ENCODE results near the gene SSBP4.

SSBP4 gene

GRCh38 chr19:18388100-18388959 lies 30.9 kb upstream of the SSBP4 start:
- CTCF ChIA-PET: interaction anchor here (0.6 to 2.5 kb wide), 21 partner anchors 12 to 1206 kb away, joined by 3 to 20 read pairs (median 4); partner anchors contain the start of gene SSBP4
- TF ChIP-seq CTCF (conservative IDR thresholded peaks at IDR 0.05; ENCODE audit: low read depth): peak; percentile 100
- peak overlapping the region; percentile 51 for H3K27ac ChIP-seq
- peak; percentile 74 for DNase-seq (ENCODE audit: low spot score)
- POLR2A ChIA-PET (ENCODE audit: low non-redundant PET): interaction anchor here (0.6 to 0.7 kb wide), 2 partner anchors 18 to 45 kb away, joined by 3 to 4 read pairs; no protein-coding TSS in a partner anchor

- DNase-seq (ENCODE audit: low spot score): no peak
- no peak for TF ChIP-seq CTCF (conservative IDR thresholded peaks at IDR 0.05; ENCODE audit: low read depth)
- ChIA-PET CTCF (interaction anchor here (0.6 to 2.5 kb wide), 9 partner anchors 13 to 177 kb away, joined by 3 to 20 read pairs (median 4); partner anchors contain the start of gene SSBP4), POLR2A (ENCODE audit: low non-redundant PET) (interaction anchor here (0.6 to 0.7 kb wide), 2 partner anchors 17 to 46 kb away, joined by 3 to 4 read pairs; no protein-coding TSS in a partner anchor)
- H3K27ac ChIP-seq: peak overlapping the region; percentile 51
Measured at GRCh38 chr19:18388960-18389725, 30.1 kb upstream of the SSBP4 start.

DNA sequence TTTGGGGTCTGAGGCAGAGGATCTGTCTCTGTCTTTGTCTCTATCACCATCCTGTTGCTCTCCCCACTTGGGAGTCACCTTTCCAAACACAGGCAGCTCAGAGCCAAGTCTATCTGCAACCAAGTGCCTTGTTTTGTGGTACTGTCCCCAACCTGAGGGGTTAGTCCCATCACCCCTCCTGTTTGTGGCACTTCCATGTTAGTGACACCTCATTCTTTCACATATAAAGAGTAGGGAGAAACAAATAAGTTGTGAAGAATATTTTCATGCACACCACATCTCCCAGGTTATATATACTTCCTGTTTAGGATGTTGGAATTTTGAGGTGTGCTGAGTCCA lies 29.5 kb upstream of the SSBP4 start:
- ChIA-PET CTCF (interaction anchor here (0.6 to 2.1 kb wide), 4 partner anchors 19 to 41 kb away, joined by 3 to 16 read pairs (median 4); no protein-coding TSS in a partner anchor), POLR2A (ENCODE audit: low non-redundant PET) (interaction anchor here (0.8 kb wide), 1 partner anchor 9 kb away, joined by 3 read pairs; no protein-coding TSS in a partner anchor)
- H3K27ac ChIP-seq: peak overlapping the region; percentile 57; the same call in 1 of the 2 replicates
- no peak for DNase-seq (ENCODE audit: low spot score)
- TF ChIP-seq CTCF (conservative IDR thresholded peaks at IDR 0.05; ENCODE audit: low read depth): no peak

- H3K27ac ChIP-seq: peak overlapping the region; percentile 57; the same call in 1 of the 2 replicates
- ChIA-PET CTCF (interaction anchor here (0.5 to 1.7 kb wide), 2 partner anchors 41 to 45 kb away, joined by 4 to 6 read pairs; no protein-coding TSS in a partner anchor), POLR2A (ENCODE audit: low non-redundant PET) (interaction anchor here (0.8 kb wide), 1 partner anchor 9 kb away, joined by 3 read pairs; no protein-coding TSS in a partner anchor)
- no peak for TF ChIP-seq CTCF (conservative IDR thresholded peaks at IDR 0.05; ENCODE audit: low read depth)
- DNase-seq (ENCODE audit: low spot score): no peak
Measured at GRCh38 chr19:18390065-18390907, 28.9 kb upstream of the SSBP4 start.

GRCh38 chr19:18391509-18392075 lies 27.6 kb upstream of the SSBP4 start:
- CTCF ChIA-PET: interaction anchor here (0.6 to 0.7 kb wide), 2 partner anchors 14 to 103 kb away, joined by 3 read pairs; no protein-coding TSS in a partner anchor
- no peak for DNase-seq (ENCODE audit: low spot score)
- POLR2A ChIA-PET (ENCODE audit: low non-redundant PET): no interaction called here
- no peak for TF ChIP-seq CTCF (conservative IDR thresholded peaks at IDR 0.05; ENCODE audit: low read depth)
- H3K27ac ChIP-seq: peak overlapping the region; percentile 57

Data from RWPE1 (cell line).